OCI-LY1 (cell line): ENCODE data around the gene DYNC1I1.

Experiments used
- H2AFZ ChIP-seq: fragments of 200-600 bp; sonication (generic), shearing (Covaris generic); 2 replicates; pipeline ENCODE4 v1.6.0; 2014; ENCODE audit warnings: antibody characterized with exemption, mild to moderate bottlenecking, low read length
- H3F3A ChIP-seq: fragments of 200-600 bp; sonication (generic), shearing (Covaris generic); 2 replicates; pipeline ENCODE4 v1.6.0; 2014; ENCODE audit warnings: mild to moderate bottlenecking, antibody characterized with exemption, low read length, moderate library complexity; ENCODE audit not compliant: insufficient read depth
- H3K27ac ChIP-seq: fragments of 200-600 bp; sonication (generic); 2 replicates; pipeline ENCODE4 v1.5.1; 2014; ENCODE audit warnings: low read length, mixed run types, mild to moderate bottlenecking, low read depth; ENCODE audit not compliant: poor library complexity, severe bottlenecking
- H3K27me3 ChIP-seq: fragments of 200-600 bp; sonication (generic); 2 replicates; pipeline ENCODE4 v1.6.0; 2014; ENCODE audit warnings: antibody characterized with exemption, mild to moderate bottlenecking, low read length, moderate library complexity; ENCODE audit not compliant: insufficient read depth
- H3K36me3 ChIP-seq: fragments of 200-600 bp; sonication (generic); 2 replicates; pipeline ENCODE4 v1.6.1; 2014; ENCODE audit warnings: mild to moderate bottlenecking, antibody characterized with exemption, low read length, moderate library complexity, mixed read lengths; ENCODE audit not compliant: insufficient read depth
- H3K4me1 ChIP-seq: fragments of 200-600 bp; sonication (generic); 2 replicates; pipeline ENCODE4 v1.5.1; 2014; ENCODE audit warnings: mild to moderate bottlenecking, low read length, moderate library complexity; ENCODE audit not compliant: insufficient read depth, severe bottlenecking
- H3K4me2 ChIP-seq: fragments of 200-600 bp; sonication (generic), shearing (Covaris generic); 2 replicates; pipeline ENCODE4 v1.6.1; 2014; ENCODE audit warnings: low read length
- H3K4me3 ChIP-seq: fragments of 200-600 bp; sonication (generic); 2 replicates; pipeline ENCODE4 v1.5.1; 2014; ENCODE audit warnings: low read length, low read depth, mild to moderate bottlenecking, mixed read lengths; ENCODE audit not compliant: poor library complexity, severe bottlenecking
- H3K79me2 ChIP-seq: fragments of 200-600 bp; shearing (Covaris generic); 2 replicates; pipeline ENCODE4 v1.6.1; 2016; ENCODE audit warnings: mixed run types, low read length, mixed read lengths; ENCODE audit not compliant: insufficient read depth
- H3K9ac ChIP-seq: fragments of 200-600 bp; sonication (generic), shearing (Covaris generic); 2 replicates; pipeline ENCODE4 v1.6.1; 2014; ENCODE audit warnings: mild to moderate bottlenecking, low read length, mixed read lengths
- H3K9me2 ChIP-seq: fragments of 200-600 bp; sonication (generic), shearing (Covaris generic); 2 replicates; pipeline ENCODE4 v1.6.1; 2014; ENCODE audit warnings: low read depth, mild to moderate bottlenecking, low read length, mixed read lengths
- H3K9me3 ChIP-seq: fragments of 200-600 bp; shearing (Covaris generic); 2 replicates; pipeline ENCODE4 v1.6.1; 2014; ENCODE audit warnings: low read length, mixed read lengths
- H4K20me1 ChIP-seq: fragments of 200-600 bp; sonication (generic), shearing (Covaris generic); 2 replicates; pipeline ENCODE4 v1.6.0; 2016; ENCODE audit warnings: mild to moderate bottlenecking, low read length; ENCODE audit not compliant: insufficient read depth
- EZH2 ChIP-seq: fragments of 200-600 bp; sonication (generic), shearing (Covaris generic); IDR thresholded peaks from 2 replicates; pipeline ENCODE4 v1.8.0; 2017; ENCODE audit warnings: borderline replicate concordance, mixed run types, mild to moderate bottlenecking, antibody characterized with exemption, low read length, moderate library complexity, mixed read lengths
- TF ChIP-seq, protein P1 (sequence below): fragments of 200-600 bp; sonication (generic), shearing (Covaris generic); IDR thresholded peaks from 2 replicates; pipeline ENCODE4 v1.5.1; 2017; ENCODE audit warnings: mild to moderate bottlenecking, antibody characterized with exemption, low read length, moderate library complexity, mixed read lengths

The DYNC1I1 gene

DNA sequence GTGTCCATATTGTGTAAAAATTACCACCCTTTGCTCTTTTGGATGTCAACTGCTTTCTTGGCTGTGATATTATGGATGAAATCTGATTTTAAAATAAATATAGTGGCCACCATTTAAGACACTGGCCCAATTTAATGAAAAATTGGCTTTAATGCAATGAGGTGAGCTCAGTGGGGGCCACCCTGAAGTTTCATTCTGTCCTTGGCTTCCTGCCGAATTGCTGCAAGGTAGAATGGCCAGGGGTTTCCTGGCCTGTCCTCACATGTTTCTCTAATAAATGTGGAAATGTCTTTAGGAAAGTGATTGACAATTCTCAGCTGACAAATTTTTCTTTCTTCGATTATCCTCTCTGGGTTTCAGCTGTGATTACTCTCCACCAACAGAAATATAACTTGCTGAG, 36.0 kb downstream of the DYNC1I1 start:
- H2AFZ ChIP-seq: no peak overlapping the region

DNA sequence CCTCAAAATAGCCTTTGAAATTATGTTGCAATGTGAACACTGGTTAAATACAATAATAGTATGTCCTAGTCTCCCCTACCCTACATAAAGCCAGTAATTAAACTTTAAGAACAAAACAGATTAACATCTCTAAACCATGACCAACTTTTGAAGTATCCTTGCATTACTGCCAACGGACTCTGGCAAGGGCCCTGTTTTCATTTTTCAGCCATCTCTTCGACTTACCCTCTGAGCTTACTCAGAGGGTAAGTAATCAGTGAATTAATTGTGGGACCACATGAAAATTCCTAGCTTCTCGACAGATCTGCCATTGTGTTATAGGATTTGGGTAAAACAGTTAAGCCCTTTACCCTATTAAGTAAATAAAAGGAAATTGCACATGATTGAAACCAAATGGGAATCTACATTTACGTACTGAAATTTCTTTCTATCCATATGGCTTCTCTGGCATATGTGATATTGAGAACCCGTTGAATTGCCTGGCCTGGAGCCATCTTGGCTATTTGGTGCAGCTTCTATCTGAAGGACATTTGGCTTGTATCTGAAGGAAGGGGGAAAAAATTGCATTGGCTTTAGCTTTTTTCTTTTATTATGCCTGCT, 39.6 kb downstream of the DYNC1I1 start:
- H3F3A ChIP-seq: no peaks in the 10 kb centered on the region
- H3K79me2 ChIP-seq: no peaks in the 10 kb centered on the region
- no peak overlapping the region for H2AFZ ChIP-seq
- no peak for TF ChIP-seq EZH2
- TF ChIP-seq, protein P1, sequence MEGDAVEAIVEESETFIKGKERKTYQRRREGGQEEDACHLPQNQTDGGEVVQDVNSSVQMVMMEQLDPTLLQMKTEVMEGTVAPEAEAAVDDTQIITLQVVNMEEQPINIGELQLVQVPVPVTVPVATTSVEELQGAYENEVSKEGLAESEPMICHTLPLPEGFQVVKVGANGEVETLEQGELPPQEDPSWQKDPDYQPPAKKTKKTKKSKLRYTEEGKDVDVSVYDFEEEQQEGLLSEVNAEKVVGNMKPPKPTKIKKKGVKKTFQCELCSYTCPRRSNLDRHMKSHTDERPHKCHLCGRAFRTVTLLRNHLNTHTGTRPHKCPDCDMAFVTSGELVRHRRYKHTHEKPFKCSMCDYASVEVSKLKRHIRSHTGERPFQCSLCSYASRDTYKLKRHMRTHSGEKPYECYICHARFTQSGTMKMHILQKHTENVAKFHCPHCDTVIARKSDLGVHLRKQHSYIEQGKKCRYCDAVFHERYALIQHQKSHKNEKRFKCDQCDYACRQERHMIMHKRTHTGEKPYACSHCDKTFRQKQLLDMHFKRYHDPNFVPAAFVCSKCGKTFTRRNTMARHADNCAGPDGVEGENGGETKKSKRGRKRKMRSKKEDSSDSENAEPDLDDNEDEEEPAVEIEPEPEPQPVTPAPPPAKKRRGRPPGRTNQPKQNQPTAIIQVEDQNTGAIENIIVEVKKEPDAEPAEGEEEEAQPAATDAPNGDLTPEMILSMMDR: no peak
- H3K9me2 ChIP-seq: no peaks in the 10 kb centered on the region
- no peak overlapping the region for H3K9ac ChIP-seq
- H3K9me3 ChIP-seq: no peaks in the 10 kb centered on the region
- H3K27ac ChIP-seq: no peak overlapping the region
- H4K20me1 ChIP-seq: no peaks in the 10 kb centered on the region
- no peaks in the 10 kb centered on the region for H3K4me1 ChIP-seq
- H3K4me2 ChIP-seq: no peak overlapping the region
- H3K4me3 ChIP-seq: no peak overlapping the region
- no peaks in the 10 kb centered on the region for H3K27me3 ChIP-seq
- H3K36me3 ChIP-seq: no peaks in the 10 kb centered on the region

More for the DNA sequence above, 36.0 kb downstream of the DYNC1I1 start:
- Histone ChIP-seq H3K4me1 (no peaks in the 10 kb centered on the region), H4K20me1 (no peaks in the 10 kb centered on the region), H3K27me3 (no peaks in the 10 kb centered on the region), H3K36me3 (no peaks in the 10 kb centered on the region), H3K4me2 (no peak overlapping the region), H3F3A (no peaks in the 10 kb centered on the region), H3K4me3 (no peak overlapping the region), H3K9me3 (no peaks in the 10 kb centered on the region), H3K27ac (no peak overlapping the region), H3K9ac (no peak overlapping the region), H3K79me2 (no peaks in the 10 kb centered on the region), H3K9me2 (no peaks in the 10 kb centered on the region)
- TF ChIP-seq, protein P1: no peak
- no peak for TF ChIP-seq EZH2

DNA sequence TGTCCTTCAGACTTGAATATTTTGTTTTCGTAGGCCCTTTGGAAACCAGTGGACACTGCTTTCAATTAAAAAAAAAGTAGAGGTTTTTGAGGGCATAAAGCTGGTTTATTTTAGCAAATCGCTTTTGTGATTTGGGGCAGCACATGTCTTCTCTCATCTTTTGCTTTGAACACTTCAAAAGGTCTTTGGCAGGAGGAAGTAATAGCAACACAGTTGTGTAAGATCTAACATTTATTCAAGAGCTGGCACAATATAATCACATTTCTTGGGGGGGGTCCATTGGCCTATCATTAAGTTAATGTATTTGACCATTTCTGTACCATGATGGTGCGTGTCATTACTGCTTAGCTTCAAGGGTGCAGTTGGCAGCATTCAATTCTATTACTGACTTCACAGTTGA, 42.4 kb downstream of the DYNC1I1 start:
- Histone ChIP-seq H3K9ac (no peak overlapping the region), H3K79me2 (no peaks in the 10 kb centered on the region), H2AFZ (no peak overlapping the region), H3K9me3 (no peaks in the 10 kb centered on the region), H3K4me1 (no peaks in the 10 kb centered on the region), H3K9me2 (no peaks in the 10 kb centered on the region), H4K20me1 (no peaks in the 10 kb centered on the region), H3K27ac (no peak overlapping the region), H3K4me3 (no peak overlapping the region), H3K4me2 (no peak overlapping the region), H3K27me3 (no peaks in the 10 kb centered on the region), H3K36me3 (no peaks in the 10 kb centered on the region), H3F3A (no peaks in the 10 kb centered on the region)
- TF ChIP-seq, protein P1: no peak
- TF ChIP-seq EZH2: no peak
